Measurements from ENCODE around the gene VEGFD.

GRCh38 chrX:15336023-15336413 is 48.2 kb downstream of the VEGFD start:
- no peak for TF ChIP-seq GATA2 (IDR thresholded peaks at IDR 0.05; ENCODE audit: low read depth, low read length)
- TF ChIP-seq GATA3 (IDR thresholded peaks at IDR 0.05; ENCODE audit: low read depth, low read length) = no peak
